ENCODE measurements around the gene ALDH3B2. TPM values are rescaled to one million over a fixed set of nuclear protein-coding genes. Genes with fewer than 3 reads are reported as not detected.

ALDH3B2 gene
- total RNA-seq, 1 experiment from 2014 or later: not detected

DNA sequence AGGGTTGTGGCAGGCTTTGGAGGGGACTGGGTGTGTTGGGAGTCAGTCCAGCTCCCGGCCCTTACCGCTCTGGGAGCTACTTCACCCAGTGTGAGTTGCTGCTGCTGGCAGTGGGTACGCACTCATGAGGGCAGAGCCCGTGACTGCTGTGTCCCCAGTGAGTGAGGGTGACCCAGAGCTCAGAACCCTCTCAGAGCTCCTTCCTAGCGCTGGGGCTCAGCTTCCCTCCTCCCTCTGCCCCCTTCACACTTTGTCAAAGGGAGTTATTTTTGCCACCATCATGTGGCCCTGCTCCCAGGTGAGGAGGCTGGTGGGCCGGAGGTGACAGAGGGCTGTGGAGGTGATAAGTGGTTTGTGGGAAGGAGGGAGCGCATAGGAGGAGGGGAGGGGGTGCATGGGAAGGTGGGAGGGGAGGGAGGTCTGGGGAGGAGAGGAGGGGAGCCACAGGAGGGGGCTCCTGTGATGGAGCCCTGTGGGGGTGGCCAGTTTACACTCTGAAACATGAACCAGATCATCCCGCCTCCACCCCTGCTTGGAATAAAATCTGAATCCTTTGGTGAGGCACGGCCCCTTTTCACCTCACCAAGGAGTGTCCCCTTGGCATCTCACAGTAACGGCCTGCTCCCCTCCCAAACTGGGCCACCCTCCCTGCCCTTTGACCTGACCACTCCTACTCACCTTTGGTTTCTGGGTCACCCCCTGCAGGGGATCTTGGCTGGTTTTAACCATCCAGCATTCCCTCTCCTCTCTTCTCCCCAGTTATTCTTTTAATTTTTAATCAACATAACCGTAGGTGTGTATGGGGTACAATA lies 57.8 kb downstream of the ALDH3B2 start:
- no peak overlapping the region for H3K4me3 ChIP-seq (ENCODE audit: low read depth in 2 of 2, low read length in 2 of 2)

DNA sequence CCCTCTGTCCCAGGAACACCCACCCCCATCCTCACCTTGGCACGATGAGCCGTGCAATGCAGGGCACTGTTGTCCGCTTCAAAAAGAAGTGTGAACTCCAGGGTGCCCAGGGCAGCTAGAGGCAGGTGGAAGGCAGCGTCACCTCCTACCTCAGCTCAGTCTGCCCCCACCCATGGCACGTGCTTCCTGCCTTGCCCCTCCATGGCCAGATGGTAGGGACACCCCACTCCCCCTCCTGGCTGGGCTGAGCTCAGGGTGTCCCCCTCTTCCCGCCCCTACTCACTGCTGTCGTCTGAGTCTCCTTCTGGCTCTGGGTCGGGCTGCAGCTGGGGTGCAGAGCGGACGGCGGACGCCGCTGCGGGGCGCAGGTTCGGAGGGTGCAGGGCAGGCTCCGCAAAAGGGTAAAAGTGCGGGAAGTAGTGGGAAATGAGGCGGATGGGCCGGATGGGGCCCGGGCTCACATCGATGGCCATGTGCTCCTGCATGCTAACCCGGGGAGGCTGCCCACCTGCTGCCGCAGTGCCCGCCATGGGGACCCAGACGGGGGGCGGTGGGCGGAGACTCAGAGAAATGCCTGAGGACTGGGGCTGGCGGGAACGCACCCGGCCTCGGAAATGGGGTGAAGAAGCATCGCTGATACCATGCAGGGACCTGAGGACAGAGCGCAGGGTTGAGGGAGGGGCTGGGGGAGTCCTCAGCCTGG lies 58.5 kb downstream of the ALDH3B2 start:
- in situ Hi-C loops (cut with HindIII; ENCODE audit: low pct_unique_long_range_greater_than_20kb, low sequenced_read_pairs) (no loop called here), intact Hi-C loops (cut with micrococcal nuclease; ENCODE audit: unreplicated experiment) (no loop called here)
- DNase-seq (ENCODE audit: low read depth, low spot score) (no peak), ATAC-seq (no peak; the same call in 1 of the 2 replicates)
- no TSS peak for BruUV-seq (replicated peaks)
- ChIA-PET CTCF (no interaction called here), POLR2A (no interaction called here)
- Histone ChIP-seq H3K27ac (ENCODE audit: low read length) (no peak overlapping the region), H3K9me3 (ENCODE audit: control insufficient read depth, insufficient read depth, low read depth, low read length) (no peaks in the 10 kb centered on the region), H3K36me3 (ENCODE audit: control insufficient read depth, insufficient read depth, low read length) (no peaks in the 10 kb centered on the region), H3K4me3 (ENCODE audit: low read depth in 2 of 2, low read length in 2 of 2) (no peak overlapping the region), H3K27me3 (ENCODE audit: control insufficient read depth, insufficient read depth, low read length) (no peaks in the 10 kb centered on the region), H3K4me1 (ENCODE audit: control insufficient read depth, insufficient read depth, low read length) (peaks cover 11% of the 10 kb centered on the region)
- TF ChIP-seq SIN3A (IDR thresholded peaks at IDR 0.05; ENCODE audit: borderline replicate concordance, insufficient read depth, low read depth, low read length): no peak
- TF ChIP-seq, protein P1, sequence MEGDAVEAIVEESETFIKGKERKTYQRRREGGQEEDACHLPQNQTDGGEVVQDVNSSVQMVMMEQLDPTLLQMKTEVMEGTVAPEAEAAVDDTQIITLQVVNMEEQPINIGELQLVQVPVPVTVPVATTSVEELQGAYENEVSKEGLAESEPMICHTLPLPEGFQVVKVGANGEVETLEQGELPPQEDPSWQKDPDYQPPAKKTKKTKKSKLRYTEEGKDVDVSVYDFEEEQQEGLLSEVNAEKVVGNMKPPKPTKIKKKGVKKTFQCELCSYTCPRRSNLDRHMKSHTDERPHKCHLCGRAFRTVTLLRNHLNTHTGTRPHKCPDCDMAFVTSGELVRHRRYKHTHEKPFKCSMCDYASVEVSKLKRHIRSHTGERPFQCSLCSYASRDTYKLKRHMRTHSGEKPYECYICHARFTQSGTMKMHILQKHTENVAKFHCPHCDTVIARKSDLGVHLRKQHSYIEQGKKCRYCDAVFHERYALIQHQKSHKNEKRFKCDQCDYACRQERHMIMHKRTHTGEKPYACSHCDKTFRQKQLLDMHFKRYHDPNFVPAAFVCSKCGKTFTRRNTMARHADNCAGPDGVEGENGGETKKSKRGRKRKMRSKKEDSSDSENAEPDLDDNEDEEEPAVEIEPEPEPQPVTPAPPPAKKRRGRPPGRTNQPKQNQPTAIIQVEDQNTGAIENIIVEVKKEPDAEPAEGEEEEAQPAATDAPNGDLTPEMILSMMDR (IDR thresholded peaks at IDR 0.05): peak; percentile 73

More for the DNA sequence above, 57.8 kb downstream of the ALDH3B2 start:
- no peaks in the 10 kb centered on the region for H3K9me3 ChIP-seq (ENCODE audit: control insufficient read depth, insufficient read depth, low read depth, low read length)
- H3K27me3 ChIP-seq (ENCODE audit: control insufficient read depth, insufficient read depth, low read length): no peaks in the 10 kb centered on the region
- intact Hi-C loops (cut with micrococcal nuclease; ENCODE audit: unreplicated experiment): no loop called here
- ATAC-seq (no peak), DNase-seq (ENCODE audit: low read depth, low spot score) (no peak)
- H3K4me1 ChIP-seq (ENCODE audit: control insufficient read depth, insufficient read depth, low read length): peaks cover 11% of the 10 kb centered on the region
- no TSS peak for BruUV-seq (replicated peaks)
- TF ChIP-seq, protein P1 (IDR thresholded peaks at IDR 0.05): no peak
- no peak for TF ChIP-seq SIN3A (IDR thresholded peaks at IDR 0.05; ENCODE audit: borderline replicate concordance, insufficient read depth, low read depth, low read length)
- TF ChIP-seq, protein P2, sequence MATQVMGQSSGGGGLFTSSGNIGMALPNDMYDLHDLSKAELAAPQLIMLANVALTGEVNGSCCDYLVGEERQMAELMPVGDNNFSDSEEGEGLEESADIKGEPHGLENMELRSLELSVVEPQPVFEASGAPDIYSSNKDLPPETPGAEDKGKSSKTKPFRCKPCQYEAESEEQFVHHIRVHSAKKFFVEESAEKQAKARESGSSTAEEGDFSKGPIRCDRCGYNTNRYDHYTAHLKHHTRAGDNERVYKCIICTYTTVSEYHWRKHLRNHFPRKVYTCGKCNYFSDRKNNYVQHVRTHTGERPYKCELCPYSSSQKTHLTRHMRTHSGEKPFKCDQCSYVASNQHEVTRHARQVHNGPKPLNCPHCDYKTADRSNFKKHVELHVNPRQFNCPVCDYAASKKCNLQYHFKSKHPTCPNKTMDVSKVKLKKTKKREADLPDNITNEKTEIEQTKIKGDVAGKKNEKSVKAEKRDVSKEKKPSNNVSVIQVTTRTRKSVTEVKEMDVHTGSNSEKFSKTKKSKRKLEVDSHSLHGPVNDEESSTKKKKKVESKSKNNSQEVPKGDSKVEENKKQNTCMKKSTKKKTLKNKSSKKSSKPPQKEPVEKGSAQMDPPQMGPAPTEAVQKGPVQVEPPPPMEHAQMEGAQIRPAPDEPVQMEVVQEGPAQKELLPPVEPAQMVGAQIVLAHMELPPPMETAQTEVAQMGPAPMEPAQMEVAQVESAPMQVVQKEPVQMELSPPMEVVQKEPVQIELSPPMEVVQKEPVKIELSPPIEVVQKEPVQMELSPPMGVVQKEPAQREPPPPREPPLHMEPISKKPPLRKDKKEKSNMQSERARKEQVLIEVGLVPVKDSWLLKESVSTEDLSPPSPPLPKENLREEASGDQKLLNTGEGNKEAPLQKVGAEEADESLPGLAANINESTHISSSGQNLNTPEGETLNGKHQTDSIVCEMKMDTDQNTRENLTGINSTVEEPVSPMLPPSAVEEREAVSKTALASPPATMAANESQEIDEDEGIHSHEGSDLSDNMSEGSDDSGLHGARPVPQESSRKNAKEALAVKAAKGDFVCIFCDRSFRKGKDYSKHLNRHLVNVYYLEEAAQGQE (IDR thresholded peaks at IDR 0.05; ENCODE audit: insufficient read depth in 1 of 2, low read depth in 2 of 2, low read length in 1 of 2): no peak
- TF ChIP-seq POLR2AphosphoS5 (IDR thresholded peaks at IDR 0.05; ENCODE audit: low read depth, low read length): no peak
- TF ChIP-seq TCF7L2 (IDR thresholded peaks at IDR 0.05; ENCODE audit: low read depth, low read length): no peak
- POLR2A ChIA-PET: no interaction called here
- in situ Hi-C loops (cut with HindIII; ENCODE audit: low pct_unique_long_range_greater_than_20kb, low sequenced_read_pairs): no loop called here
- CTCF ChIA-PET: no interaction called here
- H3K27ac ChIP-seq (ENCODE audit: low read length): no peak overlapping the region
- no peaks in the 10 kb centered on the region for H3K36me3 ChIP-seq (ENCODE audit: control insufficient read depth, insufficient read depth, low read length)

All from Panc1 (cell line).